Hepatic stellate cell (primary cell): ENCODE results near the gene TXNDC5.

ENCODE experiments used
- DNase-seq: peaks from one replicate; pipeline ENCODE4 v3.0.0; 2011; ENCODE audit warnings: low spot score

Gene TXNDC5

GRCh38 chr6:7851780-7852179, 58.8 kb downstream of the TXNDC5 start:
- DNase-seq, result no peak

GRCh38 chr6:7848229-7848628, 62.4 kb downstream of the TXNDC5 start:
- no peak for DNase-seq

GRCh38 chr6:7846966-7847818, 63.4 kb downstream of the TXNDC5 start:
- DNase-seq, result peak; percentile 16

- no peak for DNase-seq
Observed at GRCh38 chr6:7841781-7842468, 68.7 kb downstream of the TXNDC5 start.

- no peak for DNase-seq
Observed at GRCh38 chr6:7836371-7837026, 74.1 kb downstream of the TXNDC5 start.

GRCh38 chr6:7833751-7834070, 76.9 kb downstream of the TXNDC5 start:
- no peak for DNase-seq

GRCh38 chr6:7832904-7833750, 77.5 kb downstream of the TXNDC5 start:
- DNase-seq, result no peak
